Renal pelvis (tissue), 4 donors: ENCODE data around the gene GAB1. TPM values are rescaled to one million over a fixed set of nuclear protein-coding genes. Genes with fewer than 3 reads are reported as not detected.

Source experiments
- DNase-seq: peaks from one replicate; pipeline ENCODE4 v3.0.0-alpha.2; 2013
- polyA plus RNA-seq, 3 donors: library from polyadenylated mRNA; unstranded; fragments of 120-200 nt; gene quantifications; one replicate each; pipeline ENCODE4 v1.2.1, GENCODE V29; 2013; ENCODE audit not compliant: insufficient read length in 3 of 3

Gene GAB1
- polyA plus RNA-seq, 3 donors: 39.5 to 48.2 (median 48.0) TPM

- DNase-seq: peak; percentile 23
These were observed 146.2 kb downstream of the GAB1 start for GRCh38 chr4:143482840-143483239.

GRCh38 chr4:143486314-143486713, 149.6 kb downstream of the GAB1 start:
- DNase-seq: no peak

GRCh38 chr4:143488687-143489086, 152.0 kb downstream of the GAB1 start:
- no peak for DNase-seq

GRCh38 chr4:143489106-143489505, 152.4 kb downstream of the GAB1 start:
- no peak for DNase-seq

- no peak for DNase-seq
These were observed 161.3 kb downstream of the GAB1 start for GRCh38 chr4:143498021-143498420.

- DNase-seq: no peak
These were observed 165.6 kb downstream of the GAB1 start for GRCh38 chr4:143502231-143502630.

- no peak for DNase-seq
These were observed 169.4 kb downstream of the GAB1 start for GRCh38 chr4:143506031-143506430.

GRCh38 chr4:143511906-143512305, 175.2 kb downstream of the GAB1 start:
- DNase-seq: no peak

GRCh38 chr4:143512978-143513313, 176.3 kb downstream of the GAB1 start:
- DNase-seq: no peak

GRCh38 chr4:143513314-143514168, 176.9 kb downstream of the GAB1 start, which contains the start of gene SMARCA5:
TSS of gene SMARCA5 (plus strand) at chr4:143513702. CDS start at chr4:143513925, 223 bp downstream.
- peak; percentile 98 for DNase-seq

GRCh38 chr4:143514169-143514495, 177.5 kb downstream of the GAB1 start:
- no peak for DNase-seq

- DNase-seq: peak; percentile 71
These were observed 177.8 kb downstream of the GAB1 start for GRCh38 chr4:143514497-143514896.

- no peak for DNase-seq
These were observed 178.2 kb downstream of the GAB1 start for GRCh38 chr4:143514901-143515300.

- DNase-seq: no peak
These were observed 179.2 kb downstream of the GAB1 start for GRCh38 chr4:143515905-143516304.

- DNase-seq: no peak
These were observed 181.1 kb downstream of the GAB1 start for GRCh38 chr4:143517764-143518163.

Other genes with a start within 250 kb of the GAB1 start
- gene USP38, start 152.0 kb upstream of the GAB1 start, polyA plus RNA-seq: 10 to 100 TPM; 23.5 to 24.3 (median 24.0) TPM
- gene SMARCA5, start 176.8 kb downstream of the GAB1 start, polyA plus RNA-seq: 100 to 1,000 TPM; 105 to 118 (median 110) TPM